ENCODE measurements around the gene PDE6B. TPM values are rescaled to one million over a fixed set of nuclear protein-coding genes. Genes with fewer than 3 reads are reported as not detected.

Gene PDE6B
- total RNA-seq, 1 experiment from 2014 or later: 12.7 TPM

DNA sequence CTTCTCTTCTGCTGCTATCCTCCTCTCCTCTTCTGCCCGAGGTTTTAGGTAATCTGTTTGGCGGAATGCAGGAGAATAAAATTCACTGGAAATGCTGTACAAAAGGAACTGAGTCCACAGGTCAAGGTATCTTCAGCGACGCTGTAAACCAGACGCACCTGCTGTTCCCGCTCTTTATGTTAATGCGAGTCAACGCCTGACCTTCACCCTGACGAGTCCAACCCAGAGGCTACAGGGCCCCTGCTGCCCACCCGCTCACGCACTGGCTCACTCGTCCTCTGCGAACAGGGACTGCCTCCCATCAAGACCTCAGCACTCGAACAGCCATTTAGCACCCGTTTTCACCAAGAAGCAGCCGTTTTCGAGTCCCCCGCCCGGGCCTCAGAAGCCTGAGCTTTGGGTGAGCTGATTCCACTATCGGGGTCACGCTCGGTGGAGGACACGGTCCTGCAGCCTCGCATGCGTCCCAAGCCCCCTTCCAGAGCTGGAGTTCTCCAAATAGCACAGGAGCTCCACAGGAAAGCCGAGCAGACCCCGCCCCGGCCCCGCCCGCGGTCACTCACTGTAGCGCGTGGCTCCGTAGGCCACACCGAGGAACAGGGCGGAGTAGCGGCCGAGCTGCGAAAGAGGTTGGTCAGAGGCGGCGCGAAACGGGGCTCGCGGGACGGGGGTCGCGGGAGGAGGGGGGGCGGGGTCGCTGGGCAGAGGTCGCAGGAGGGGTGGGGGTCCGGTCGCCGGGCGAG, 48.1 kb downstream of the PDE6B start:
- H3K4me3 ChIP-seq (ENCODE audit: insufficient read depth, low read depth, low read length): peak overlapping the region; percentile 82
- no peaks in the 10 kb centered on the region for H3K27me3 ChIP-seq (ENCODE audit: control insufficient read depth, insufficient read depth, low read length)
- H3K36me3 ChIP-seq (replicated peaks; ENCODE audit: control insufficient read depth, insufficient read depth, low read length): peaks cover 14% of the 10 kb centered on the region
- no peak for DNase-seq

DNA sequence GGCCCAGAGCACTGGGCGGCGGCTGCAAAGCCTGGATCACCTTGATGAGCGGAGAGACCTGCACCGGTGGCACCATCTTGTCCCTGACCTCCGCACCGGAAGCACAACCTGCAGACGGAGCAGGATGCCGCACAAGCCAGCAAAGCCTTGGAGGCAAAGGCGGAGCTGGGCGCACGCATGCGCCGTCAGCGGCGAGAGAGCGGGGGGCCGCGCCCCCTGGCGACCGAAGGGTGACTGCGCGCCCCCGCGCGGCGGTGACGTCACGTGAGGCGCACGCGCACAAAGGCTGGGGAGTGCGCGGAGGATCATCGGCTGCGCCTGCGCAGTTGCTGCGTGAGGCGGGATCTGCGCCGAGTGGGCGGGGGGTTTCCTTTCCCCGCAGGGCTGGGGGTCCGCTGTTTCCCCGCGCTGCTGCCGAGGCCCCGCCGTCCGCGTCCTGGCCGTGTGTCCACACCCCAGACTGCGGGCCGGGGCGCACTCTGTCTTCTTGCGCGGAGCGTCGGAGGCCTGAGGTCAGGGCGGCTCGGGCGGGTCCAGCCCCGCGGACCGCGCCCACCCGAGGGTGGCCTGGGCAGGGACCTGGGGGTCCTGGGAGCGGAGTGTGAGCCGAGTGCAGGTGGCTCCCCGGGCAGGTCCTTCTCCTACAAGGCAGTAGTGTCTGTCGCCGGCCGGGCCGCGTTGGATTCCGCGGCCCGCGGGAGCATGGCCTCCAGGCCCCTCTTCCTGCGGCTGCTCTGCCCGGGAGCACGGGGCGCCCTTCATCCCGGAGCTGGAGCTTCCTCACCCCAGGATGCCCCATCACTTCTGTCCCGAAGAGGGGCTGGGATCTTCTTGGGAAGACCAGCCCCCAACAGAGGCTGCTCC, 49.0 kb downstream of the PDE6B start, which contains the start of the genes ATP5ME and MYL5:
Gene ATP5ME (minus strand): TSS at position 105 of the 864 bp plus-strand sequence. CDS start 29 bp downstream, at position 76.
Gene MYL5 (plus strand): TSS at position 371 of the 864 bp plus-strand sequence. CDS start 3,485 bp downstream, outside the sequence.
- Histone ChIP-seq H3K4me3 (ENCODE audit: insufficient read depth, low read depth, low read length) (peak within 1 kb of the TSS; percentile 92), H3K27me3 (ENCODE audit: control insufficient read depth, insufficient read depth, low read length) (no peaks in the 10 kb centered on the region; the same call in 1 of the 2 replicates), H3K36me3 (replicated peaks; ENCODE audit: control insufficient read depth, insufficient read depth, low read length) (peaks cover 14% of the 10 kb centered on the region)
- peak; percentile 100 for DNase-seq

DNA sequence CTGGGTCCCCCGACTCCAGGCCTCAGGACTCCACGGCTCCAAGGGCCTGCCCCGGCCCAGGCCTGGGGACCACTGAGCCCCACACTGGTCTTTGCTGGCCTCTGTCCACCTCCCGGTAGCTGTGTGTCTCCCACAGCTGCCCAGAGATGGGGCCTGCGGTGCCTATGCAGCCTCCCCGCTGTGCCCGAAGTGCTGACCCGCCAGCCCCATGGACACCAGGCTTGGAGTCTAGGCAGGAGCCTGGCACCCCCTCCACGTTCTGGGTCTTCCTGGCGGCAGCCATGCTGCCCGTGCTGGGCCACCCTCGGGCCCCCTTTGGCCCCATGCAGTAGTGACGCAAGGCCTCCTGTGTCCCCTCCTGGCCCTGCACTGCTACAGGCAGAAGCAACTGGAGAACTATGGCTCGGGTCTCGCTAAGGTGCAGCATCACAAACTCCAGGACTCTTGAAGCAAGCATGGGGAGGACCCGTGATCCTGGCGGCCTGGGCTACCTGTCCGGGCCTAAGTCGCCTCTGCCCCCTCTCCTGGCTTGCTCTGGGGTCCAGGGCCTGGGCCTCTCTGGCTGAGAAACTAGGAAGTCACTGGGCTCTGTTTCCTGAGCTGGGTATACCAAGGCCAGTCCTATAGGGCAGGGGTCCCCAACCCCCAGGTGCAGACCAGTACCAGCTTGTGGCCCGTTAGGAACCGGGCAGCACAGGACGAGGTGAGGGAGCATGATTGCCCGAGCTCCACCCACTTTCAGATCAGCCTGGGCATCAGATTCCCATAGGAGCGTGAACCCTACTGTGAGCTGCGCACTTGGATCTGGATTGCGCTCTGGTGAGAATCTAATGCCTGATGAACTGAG, 49.9 kb downstream of the PDE6B start:
- Histone ChIP-seq H3K36me3 (replicated peaks; ENCODE audit: control insufficient read depth, insufficient read depth, low read length) (peaks cover 14% of the 10 kb centered on the region), H3K4me3 (ENCODE audit: insufficient read depth, low read depth, low read length) (peak overlapping the region; percentile 92), H3K27me3 (ENCODE audit: control insufficient read depth, insufficient read depth, low read length) (no peaks in the 10 kb centered on the region; the same call in 1 of the 2 replicates)
- DNase-seq: no peak

DNA sequence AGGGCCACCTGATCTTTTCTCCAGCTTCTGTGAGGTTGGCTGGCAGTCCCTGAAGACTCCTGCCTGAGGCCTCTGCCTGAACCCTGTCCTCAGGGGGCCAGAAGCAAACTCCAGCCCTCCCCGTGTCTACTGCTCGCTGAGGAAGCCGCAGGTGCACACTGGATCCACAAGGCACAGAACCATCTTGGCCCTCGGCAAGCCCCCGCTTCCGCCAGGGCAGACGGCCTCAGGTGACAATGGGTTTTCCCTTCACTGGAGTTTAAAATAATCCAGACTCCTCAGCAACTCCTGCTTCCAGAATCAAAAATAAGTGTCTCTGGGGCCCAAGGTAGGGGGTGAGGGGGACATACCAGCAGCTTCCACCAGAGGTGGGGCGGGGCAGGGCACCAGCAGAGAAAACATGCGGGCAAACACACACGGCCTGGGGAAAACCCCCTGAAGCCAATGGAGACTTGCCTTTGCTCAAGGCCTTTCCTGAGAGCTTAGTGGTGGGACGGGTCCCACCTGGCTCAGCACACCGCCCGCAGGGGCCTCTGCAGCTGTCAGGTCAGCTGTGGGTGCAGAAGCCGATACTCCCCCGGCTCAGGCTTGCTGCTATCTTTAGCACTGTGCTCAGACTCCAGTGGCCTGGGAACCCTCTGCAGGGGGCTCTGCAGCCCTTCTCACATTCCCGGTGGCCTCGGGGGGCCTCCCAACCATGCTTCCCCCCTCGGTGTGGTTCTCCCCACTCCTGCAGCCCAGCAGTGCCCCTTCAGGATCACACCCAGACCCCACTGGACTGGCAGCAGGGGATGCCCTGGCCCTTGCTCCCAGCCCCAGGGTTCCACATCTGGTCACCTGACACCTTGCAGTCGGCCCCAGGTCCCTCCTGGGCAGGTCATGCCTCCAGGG, 50.9 kb downstream of the PDE6B start:
- H3K36me3 ChIP-seq (replicated peaks; ENCODE audit: control insufficient read depth, insufficient read depth, low read length): peaks cover 14% of the 10 kb centered on the region
- no peaks in the 10 kb centered on the region; the same call in 1 of the 2 replicates for H3K27me3 ChIP-seq (ENCODE audit: control insufficient read depth, insufficient read depth, low read length)
- no peak overlapping the region for H3K4me3 ChIP-seq (ENCODE audit: insufficient read depth, low read depth, low read length)
- DNase-seq: no peak

DNA sequence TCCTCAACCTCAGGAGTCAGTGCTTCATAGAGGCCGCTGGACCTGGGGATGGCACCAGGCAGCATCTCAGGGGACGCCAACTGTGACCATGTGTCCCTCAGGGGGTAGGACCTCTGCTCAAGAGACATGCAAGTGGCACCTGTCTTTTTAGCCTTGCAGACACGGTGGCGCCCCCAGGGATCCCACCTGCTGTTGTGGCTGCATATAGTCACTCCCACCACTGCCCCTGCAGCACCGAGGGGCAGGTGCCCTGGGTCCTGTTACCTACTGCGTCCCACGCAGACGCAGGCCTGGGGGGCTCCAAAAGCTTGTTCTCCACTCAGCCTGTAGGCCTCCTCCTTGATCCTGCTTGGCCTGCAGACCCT, 51.5 kb downstream of the PDE6B start:
- no peak for DNase-seq
- no peak overlapping the region for H3K4me3 ChIP-seq (ENCODE audit: insufficient read depth, low read depth, low read length)
- no peaks in the 10 kb centered on the region; the same call in 1 of the 2 replicates for H3K27me3 ChIP-seq (ENCODE audit: control insufficient read depth, insufficient read depth, low read length)
- peaks cover 9% of the 10 kb centered on the region for H3K36me3 ChIP-seq (replicated peaks; ENCODE audit: control insufficient read depth, insufficient read depth, low read length)

DNA sequence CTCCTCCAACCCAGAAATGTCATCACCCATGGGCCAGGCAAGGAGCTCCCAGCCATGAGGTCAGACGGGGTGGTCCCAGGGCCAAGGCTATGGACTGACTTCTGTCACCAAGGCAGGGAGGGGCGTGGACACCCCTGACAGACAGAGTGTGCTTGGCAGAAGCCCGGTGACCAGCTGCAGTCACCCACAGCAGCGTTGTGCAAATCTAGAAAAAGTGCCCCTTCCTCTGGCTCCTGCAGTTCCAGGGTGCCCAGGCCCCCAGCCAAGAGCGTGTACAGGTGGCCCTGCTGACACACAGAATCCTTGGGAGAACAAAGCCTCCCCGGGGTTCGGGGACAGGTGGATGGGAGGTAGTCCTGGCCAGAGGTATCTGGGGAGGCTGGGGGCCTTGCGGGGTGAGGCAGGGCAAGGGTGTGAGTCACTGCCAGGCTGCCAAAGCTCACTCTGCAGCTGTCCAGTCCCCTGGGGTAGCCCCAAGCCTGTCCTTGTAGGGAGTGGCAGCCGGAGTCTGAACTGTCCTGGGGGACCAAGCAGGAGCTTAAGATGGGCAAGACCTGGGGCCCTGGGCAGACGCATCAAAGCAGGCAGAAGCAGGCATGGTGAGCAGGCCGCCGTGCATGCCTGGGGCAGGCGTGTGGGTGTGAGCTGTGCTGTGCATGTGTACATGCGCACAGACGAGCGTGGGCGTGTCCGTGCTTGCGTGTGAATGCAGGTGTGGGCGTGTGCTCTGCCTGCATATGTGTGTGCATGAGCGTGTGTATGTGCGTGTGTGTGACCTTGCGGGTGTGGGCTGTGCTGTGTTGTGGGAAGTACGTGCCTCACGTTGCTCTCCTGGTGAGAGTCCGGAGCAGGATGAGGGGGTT, 52.3 kb downstream of the PDE6B start:
- no peak overlapping the region for H3K4me3 ChIP-seq (ENCODE audit: insufficient read depth, low read depth, low read length)
- DNase-seq: no peak
- H3K27me3 ChIP-seq (ENCODE audit: control insufficient read depth, insufficient read depth, low read length): no peaks in the 10 kb centered on the region; the same call in 1 of the 2 replicates
- peaks cover 1% of the 10 kb centered on the region; the same call in 1 of the 2 replicates for H3K36me3 ChIP-seq (replicated peaks; ENCODE audit: control insufficient read depth, insufficient read depth, low read length)

GRCh38 chr4:678331-679103, 53.1 kb downstream of the PDE6B start:
- no peak for DNase-seq
- no peaks in the 10 kb centered on the region for H3K36me3 ChIP-seq (replicated peaks; ENCODE audit: control insufficient read depth, insufficient read depth, low read length)

GRCh38 chr4:679104-679481, 53.7 kb downstream of the PDE6B start:
- no peak overlapping the region for H3K4me3 ChIP-seq (ENCODE audit: insufficient read depth, low read depth, low read length)
- H3K27me3 ChIP-seq (ENCODE audit: control insufficient read depth, insufficient read depth, low read length): no peaks in the 10 kb centered on the region; the same call in 1 of the 2 replicates
- no peaks in the 10 kb centered on the region for H3K36me3 ChIP-seq (replicated peaks; ENCODE audit: control insufficient read depth, insufficient read depth, low read length)
- no peak for DNase-seq

More at GRCh38 chr4:678331-679103, 53.1 kb downstream of the PDE6B start:
- no peaks in the 10 kb centered on the region; the same call in 1 of the 2 replicates for H3K27me3 ChIP-seq (ENCODE audit: control insufficient read depth, insufficient read depth, low read length)
- no peak overlapping the region for H3K4me3 ChIP-seq (ENCODE audit: insufficient read depth, low read depth, low read length)

GRCh38 chr4:679629-680028, 54.3 kb downstream of the PDE6B start:
- Histone ChIP-seq H3K36me3 (replicated peaks; ENCODE audit: control insufficient read depth, insufficient read depth, low read length) (no peaks in the 10 kb centered on the region), H3K4me3 (ENCODE audit: insufficient read depth, low read depth, low read length) (no peak overlapping the region), H3K27me3 (ENCODE audit: control insufficient read depth, insufficient read depth, low read length) (no peaks in the 10 kb centered on the region; the same call in 1 of the 2 replicates)
- no peak for DNase-seq

- no peak overlapping the region for H3K4me3 ChIP-seq (ENCODE audit: insufficient read depth, low read depth, low read length)
- no peaks in the 10 kb centered on the region; the same call in 1 of the 2 replicates for H3K27me3 ChIP-seq (ENCODE audit: control insufficient read depth, insufficient read depth, low read length)
- no peaks in the 10 kb centered on the region for H3K36me3 ChIP-seq (replicated peaks; ENCODE audit: control insufficient read depth, insufficient read depth, low read length)
- no peak for DNase-seq
These were observed 54.7 kb downstream of the PDE6B start for GRCh38 chr4:680091-680490.

DNA sequence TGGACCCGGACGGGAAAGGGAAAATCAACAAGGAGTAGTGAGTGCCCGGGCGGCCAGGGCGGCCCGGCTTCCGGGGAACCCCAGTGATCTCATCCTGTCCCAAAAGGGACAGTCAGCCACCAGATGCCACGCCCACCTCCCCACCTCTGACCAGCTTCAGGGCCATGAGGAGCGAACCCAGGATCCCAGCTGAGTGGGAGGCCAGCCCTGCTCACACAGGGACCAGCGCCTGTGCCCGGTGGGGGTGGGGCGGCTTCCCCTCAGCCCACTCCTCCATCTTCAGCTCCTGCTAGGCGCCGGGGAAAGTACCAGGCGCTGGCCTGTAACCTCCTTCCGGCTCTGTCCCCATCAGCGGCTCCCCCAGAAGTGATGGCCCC, 55.2 kb downstream of the PDE6B start:
- no peaks in the 10 kb centered on the region; the same call in 1 of the 2 replicates for H3K27me3 ChIP-seq (ENCODE audit: control insufficient read depth, insufficient read depth, low read length)
- DNase-seq: peak; percentile 86
- peak overlapping the region; percentile 67 for H3K4me3 ChIP-seq (ENCODE audit: insufficient read depth, low read depth, low read length)
- no peaks in the 10 kb centered on the region for H3K36me3 ChIP-seq (replicated peaks; ENCODE audit: control insufficient read depth, insufficient read depth, low read length)
